ENCODE measurements around the gene DNMT1.

DNA sequence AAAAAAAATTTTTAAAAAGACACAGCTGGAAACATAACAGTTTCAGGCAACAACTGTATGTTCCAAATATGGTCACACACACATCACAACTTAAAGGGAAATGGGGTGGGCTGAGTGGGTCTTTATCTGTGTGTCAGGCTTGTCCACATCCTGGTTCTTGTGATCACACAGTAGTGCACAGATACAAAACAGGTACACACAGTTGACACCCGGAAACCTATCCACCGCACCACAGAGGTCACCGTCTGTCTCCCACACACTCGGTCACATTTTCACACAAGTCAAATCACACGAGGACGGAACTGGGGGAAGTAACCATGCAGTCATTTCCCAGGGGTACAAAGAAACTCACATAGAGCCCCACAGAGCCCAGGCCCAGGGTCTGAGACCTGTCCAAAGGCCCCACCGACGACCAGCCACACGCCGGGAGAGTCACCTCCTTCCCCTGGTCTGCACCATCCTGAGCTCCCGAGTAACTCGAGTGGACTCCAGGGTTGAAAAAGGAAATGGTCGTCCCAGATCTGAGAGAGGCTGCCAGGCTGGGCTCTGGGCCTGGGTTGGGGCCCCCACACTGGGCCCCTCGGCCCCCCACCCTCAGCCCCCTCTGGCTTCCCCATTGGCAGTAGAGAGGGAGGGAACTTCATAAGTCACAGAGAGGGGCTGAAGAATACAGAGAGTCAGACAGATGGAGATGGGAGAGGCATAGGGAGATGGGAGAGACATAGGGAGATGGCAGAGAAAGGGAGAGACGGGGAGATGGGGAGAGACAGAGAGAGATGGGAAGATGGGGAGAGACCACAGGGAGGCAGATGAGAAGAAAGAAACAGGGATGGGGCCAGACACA, 89.9 kb downstream of the DNMT1 start:
- TF ChIP-seq POLR2A (IDR thresholded peaks at IDR 0.05): no peak
- TF ChIP-seq, protein P1, sequence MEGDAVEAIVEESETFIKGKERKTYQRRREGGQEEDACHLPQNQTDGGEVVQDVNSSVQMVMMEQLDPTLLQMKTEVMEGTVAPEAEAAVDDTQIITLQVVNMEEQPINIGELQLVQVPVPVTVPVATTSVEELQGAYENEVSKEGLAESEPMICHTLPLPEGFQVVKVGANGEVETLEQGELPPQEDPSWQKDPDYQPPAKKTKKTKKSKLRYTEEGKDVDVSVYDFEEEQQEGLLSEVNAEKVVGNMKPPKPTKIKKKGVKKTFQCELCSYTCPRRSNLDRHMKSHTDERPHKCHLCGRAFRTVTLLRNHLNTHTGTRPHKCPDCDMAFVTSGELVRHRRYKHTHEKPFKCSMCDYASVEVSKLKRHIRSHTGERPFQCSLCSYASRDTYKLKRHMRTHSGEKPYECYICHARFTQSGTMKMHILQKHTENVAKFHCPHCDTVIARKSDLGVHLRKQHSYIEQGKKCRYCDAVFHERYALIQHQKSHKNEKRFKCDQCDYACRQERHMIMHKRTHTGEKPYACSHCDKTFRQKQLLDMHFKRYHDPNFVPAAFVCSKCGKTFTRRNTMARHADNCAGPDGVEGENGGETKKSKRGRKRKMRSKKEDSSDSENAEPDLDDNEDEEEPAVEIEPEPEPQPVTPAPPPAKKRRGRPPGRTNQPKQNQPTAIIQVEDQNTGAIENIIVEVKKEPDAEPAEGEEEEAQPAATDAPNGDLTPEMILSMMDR (IDR thresholded peaks at IDR 0.05): no peak

Measured in testis (tissue), 2 donors.